Caco-2 (cell line): ENCODE data around the gene PPP1R13L. TPM values are rescaled to one million over a fixed set of nuclear protein-coding genes. Genes with fewer than 3 reads are reported as not detected.
"Not testable (repeated sequence)": the region's sequence is repeated elsewhere in the genome, so short reads cannot be mapped to it uniquely, and the experiment has no call there.

Experiments used
- BruUV-seq: library from RNA; stranded (reverse); fragments of 400-500 nt; replicated peaks from 2 replicates; lab custom pipeline; 2021; lab: Mats Ljungman, UMichigan
- CTCF ChIA-PET: fragments of 300-600 bp; sonication (Branson Sonifier 250); formaldehyde crosslinking; loops from one replicate; lab custom pipeline; 2022; ENCODE audit warnings: antibody characterized with exemption; lab: Charles Lee
- POLR2A ChIA-PET: fragments of 300-600 bp; sonication (Branson Sonifier 250); formaldehyde crosslinking; loops from one replicate; lab custom pipeline; 2022; ENCODE audit warnings: antibody characterized with exemption; lab: Charles Lee
- DNase-seq, 2 experiments: peaks; one replicate each; pipeline versions ENCODE4 v3.0.0 to v3.0.0-alpha.2; 2020 to 2022
- H3K27me3 ChIP-seq: replicated peaks from 2 replicates; pipeline ENCODE4 v1.6.0; 2011; ENCODE audit warnings: low read length; ENCODE audit not compliant: control insufficient read depth, insufficient read depth
- H3K36me3 ChIP-seq: 2 replicates; pipeline ENCODE4 v1.5.1; 2011; ENCODE audit warnings: low read length; ENCODE audit not compliant: control insufficient read depth, insufficient read depth
- H3K4me1 ChIP-seq: fragments of 250-450 bp; sonication (Bioruptor Pico); 2 replicates; pipeline ENCODE4 v1.5.1; 2020; ENCODE audit warnings: mild to moderate bottlenecking
- H3K4me3 ChIP-seq: 2 replicates; pipeline ENCODE4 v1.5.1; 2011; ENCODE audit warnings: low read depth, mild to moderate bottlenecking, control low read depth, low read length
- H3K9me3 ChIP-seq: fragments of 250-450 bp; sonication (Bioruptor Pico); 2 replicates; pipeline ENCODE4 v1.5.1; 2020; ENCODE audit warnings: mild to moderate bottlenecking, moderate library complexity
- H3K27ac Mint-ChIP-seq: one replicate; pipeline ENCODE4 v1.8.0; 2022; ENCODE audit warnings: mixed read lengths; ENCODE audit not compliant: unreplicated experiment
- H3K27me3 Mint-ChIP-seq: one replicate; pipeline ENCODE4 v1.8.0; 2022; ENCODE audit warnings: mixed read lengths; ENCODE audit not compliant: insufficient read depth, unreplicated experiment
- H3K36me3 Mint-ChIP-seq: one replicate; pipeline ENCODE4 v1.8.0; 2022; ENCODE audit warnings: mild to moderate bottlenecking, mixed read lengths; ENCODE audit not compliant: insufficient read depth, unreplicated experiment
- H3K4me1 Mint-ChIP-seq: one replicate; pipeline ENCODE4 v1.8.0; 2022; ENCODE audit warnings: low read depth, mixed read lengths; ENCODE audit not compliant: unreplicated experiment
- H3K4me3 Mint-ChIP-seq: one replicate; pipeline ENCODE4 v1.8.0; 2022; ENCODE audit warnings: mild to moderate bottlenecking, moderate library complexity, mixed read lengths; ENCODE audit not compliant: unreplicated experiment
- H3K9me3 Mint-ChIP-seq: one replicate; pipeline ENCODE4 v1.8.0; 2022; ENCODE audit warnings: mixed read lengths; ENCODE audit not compliant: unreplicated experiment
- intact Hi-C: fragments of 100-400 bp; cut with micrococcal nuclease; formaldehyde crosslinking; loops from one replicate; pipeline ENCODE4 v1.10.0; 2022; ENCODE audit not compliant: unreplicated experiment
- total RNA-seq: library from RNA; stranded (reverse); gene quantifications from 2 replicates; pipeline ENCODE4 v1.2.3, GENCODE V29; 2022
- TF ChIP-seq, protein P1 (sequence below), 2 experiments: fragments of 200-600 bp in 1 of 2; IDR thresholded peaks; 1 replicate in 1 of 2; 2 replicates in 1 of 2; pipeline versions ENCODE4 v1.5.1 to v1.8.0; 2011 to 2022; ENCODE audit warnings: antibody characterized with exemption in 1 of 2, control low read depth in 1 of 2, inconsistent platforms in 1 of 2, low read depth in 1 of 2, low read length in 1 of 2, mild to moderate bottlenecking in 1 of 2, moderate library complexity in 1 of 2; ENCODE audit not compliant: insufficient read depth in 1 of 2, severe bottlenecking in 1 of 2, unreplicated experiment in 1 of 2

PPP1R13L gene
- total RNA-seq, 1 experiment from 2014 or later = 65.8 TPM

- Histone ChIP-seq H3K9me3 (no peaks in the 10 kb centered on the region), H3K4me3 (no peak overlapping the region), H3K27me3 (no peaks in the 10 kb centered on the region), H3K36me3 (no peaks in the 10 kb centered on the region), H3K4me1 (no peaks in the 10 kb centered on the region)
- no peaks in the 10 kb centered on the region for H3K9me3 Mint-ChIP-seq
- no peak for DNase-seq
- CTCF ChIA-PET = no interaction called here
- peaks cover 51% of the 10 kb centered on the region for H3K36me3 Mint-ChIP-seq
- intact Hi-C loops = no loop called here
- TF ChIP-seq, protein P1, sequence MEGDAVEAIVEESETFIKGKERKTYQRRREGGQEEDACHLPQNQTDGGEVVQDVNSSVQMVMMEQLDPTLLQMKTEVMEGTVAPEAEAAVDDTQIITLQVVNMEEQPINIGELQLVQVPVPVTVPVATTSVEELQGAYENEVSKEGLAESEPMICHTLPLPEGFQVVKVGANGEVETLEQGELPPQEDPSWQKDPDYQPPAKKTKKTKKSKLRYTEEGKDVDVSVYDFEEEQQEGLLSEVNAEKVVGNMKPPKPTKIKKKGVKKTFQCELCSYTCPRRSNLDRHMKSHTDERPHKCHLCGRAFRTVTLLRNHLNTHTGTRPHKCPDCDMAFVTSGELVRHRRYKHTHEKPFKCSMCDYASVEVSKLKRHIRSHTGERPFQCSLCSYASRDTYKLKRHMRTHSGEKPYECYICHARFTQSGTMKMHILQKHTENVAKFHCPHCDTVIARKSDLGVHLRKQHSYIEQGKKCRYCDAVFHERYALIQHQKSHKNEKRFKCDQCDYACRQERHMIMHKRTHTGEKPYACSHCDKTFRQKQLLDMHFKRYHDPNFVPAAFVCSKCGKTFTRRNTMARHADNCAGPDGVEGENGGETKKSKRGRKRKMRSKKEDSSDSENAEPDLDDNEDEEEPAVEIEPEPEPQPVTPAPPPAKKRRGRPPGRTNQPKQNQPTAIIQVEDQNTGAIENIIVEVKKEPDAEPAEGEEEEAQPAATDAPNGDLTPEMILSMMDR (IDR thresholded peaks at IDR 0.05; ENCODE audit: insufficient read depth in 1 of 2, low read depth in 1 of 2, low read length in 1 of 2, severe bottlenecking in 1 of 2, unreplicated experiment in 1 of 2) = no peak
- no peaks in the 10 kb centered on the region for H3K27me3 Mint-ChIP-seq
- H3K4me3 Mint-ChIP-seq = no peak overlapping the region
- no peaks in the 10 kb centered on the region for H3K4me1 Mint-ChIP-seq
- no TSS peak for BruUV-seq
- H3K27ac Mint-ChIP-seq = no peak overlapping the region
- POLR2A ChIA-PET = interaction anchor here (0.6 to 1.1 kb wide), 3 partner anchors 9 to 55 kb away, joined by 3 to 7 read pairs (median 4); partner anchors contain the start of gene ERCC1
Observed at GRCh38 chr19:45414468-45414867, 9.6 kb upstream of the PPP1R13L start.

GRCh38 chr19:45413497-45413896, 8.6 kb upstream of the PPP1R13L start:
- H3K27ac Mint-ChIP-seq = no peak overlapping the region
- no peaks in the 10 kb centered on the region for H3K4me1 Mint-ChIP-seq
- Histone ChIP-seq H3K4me3 (no peak overlapping the region), H3K4me1 (no peaks in the 10 kb centered on the region), H3K27me3 (no peaks in the 10 kb centered on the region), H3K9me3 (no peaks in the 10 kb centered on the region), H3K36me3 (no peaks in the 10 kb centered on the region)
- no peaks in the 10 kb centered on the region for H3K9me3 Mint-ChIP-seq
- ChIA-PET POLR2A (no interaction called here), CTCF (interaction anchor here (0.8 kb wide), 1 partner anchor 8 kb away, joined by 3 read pairs; the partner anchor contains the start of gene PPP1R13L)
- TF ChIP-seq, protein P1 (IDR thresholded peaks at IDR 0.05; ENCODE audit: insufficient read depth in 1 of 2, low read depth in 1 of 2, low read length in 1 of 2, severe bottlenecking in 1 of 2, unreplicated experiment in 1 of 2) = no peak
- H3K27me3 Mint-ChIP-seq = no peaks in the 10 kb centered on the region
- no peak for DNase-seq
- H3K36me3 Mint-ChIP-seq = peaks cover 56% of the 10 kb centered on the region
- intact Hi-C loops = no loop called here
- H3K4me3 Mint-ChIP-seq = no peak overlapping the region
- BruUV-seq = no TSS peak

GRCh38 chr19:45410330-45410729, 5.5 kb upstream of the PPP1R13L start:
- POLR2A ChIA-PET = interaction anchor here (0.6 kb wide), 1 partner anchor 11 kb away, joined by 3 read pairs; no protein-coding TSS in a partner anchor
- CTCF ChIA-PET = not testable (repeated sequence)

More at GRCh38 chr19:45410330-45410729, 5.5 kb upstream of the PPP1R13L start:
- H3K36me3 ChIP-seq, H3K4me3 ChIP-seq, H3K4me3 Mint-ChIP-seq, BruUV-seq, H3K27me3 Mint-ChIP-seq, H3K9me3 Mint-ChIP-seq, H3K27me3 ChIP-seq, H3K4me1 Mint-ChIP-seq, H3K4me1 ChIP-seq, DNase-seq, H3K27ac Mint-ChIP-seq, intact Hi-C loops, H3K9me3 ChIP-seq: not testable (repeated sequence)
- H3K36me3 Mint-ChIP-seq = peaks cover 58% of the 10 kb centered on the region
